Mucosa of gallbladder (tissue), 1 donor: ENCODE measurements around the gene DENND2D. TPM values are rescaled to one million over a fixed set of nuclear protein-coding genes. Genes with fewer than 3 reads are reported as not detected.

Experiments
- DNase-seq: peaks from one replicate; pipeline ENCODE4 v3.0.0-alpha.2; 2020; ENCODE audit warnings: low spot score
- total RNA-seq: library from RNA; stranded (reverse); gene quantifications from one replicate; pipeline ENCODE4 v1.2.1, GENCODE V29; 2021
- donor health status: DM: no; HTN: no; CAD: no.

Gene DENND2D
- total RNA-seq, 1 donor from 2014 or later = 42.8 TPM

DNA sequence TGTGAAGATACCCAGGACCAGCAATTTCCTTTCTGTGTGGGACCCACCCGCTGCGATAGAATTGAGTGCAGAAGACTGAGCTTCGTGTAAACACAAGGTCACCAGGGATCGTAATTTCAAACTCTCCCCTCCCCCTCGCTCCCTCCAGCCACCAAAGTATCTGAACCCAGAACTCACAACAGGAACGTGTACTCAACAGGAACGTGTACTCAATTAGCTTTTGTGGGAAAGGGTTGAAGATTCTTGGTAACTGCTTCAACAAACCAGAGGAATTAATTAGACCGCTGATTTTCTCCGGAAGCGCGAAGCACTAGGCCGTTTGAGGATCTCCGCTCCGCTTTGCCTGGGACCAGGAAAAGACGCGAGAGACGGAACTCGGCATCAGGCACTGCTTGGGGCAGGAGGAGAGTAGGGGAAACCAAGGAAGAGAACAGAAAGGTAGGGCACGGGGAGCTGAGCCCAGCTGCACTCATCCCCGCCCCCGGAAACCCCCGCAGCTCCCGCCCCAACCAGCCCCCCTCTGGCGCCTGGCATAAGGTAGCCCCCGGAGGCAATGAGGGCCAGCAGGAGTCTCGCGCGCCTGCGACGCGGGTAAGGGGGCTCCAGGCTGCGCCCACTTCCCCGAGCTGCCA is 61.0 kb downstream of the DENND2D start:
- DNase-seq = peak; percentile 29

Other genes with a start within 250 kb of the DENND2D start
- 7.2 TPM for gene LRIF1, start 236.7 kb downstream of the DENND2D start, total RNA-seq
- 58.0 TPM for gene DRAM2, start 60.6 kb downstream of the DENND2D start, total RNA-seq
- gene CEPT1, start 60.4 kb downstream of the DENND2D start, total RNA-seq = 34.9 TPM
- 2.8 TPM for gene CHI3L2, start 27.1 kb upstream of the DENND2D start, total RNA-seq
- gene CHIA, start 90.2 kb upstream of the DENND2D start, total RNA-seq = 0.23 TPM
- gene OVGP1, start 227.1 kb upstream of the DENND2D start, total RNA-seq = 1.2 TPM
- 25.6 TPM for gene WDR77, start 248.6 kb upstream of the DENND2D start, total RNA-seq
- 192 TPM for gene ATP5PB, start 248.8 kb upstream of the DENND2D start, total RNA-seq